CD4-positive, CD25-positive, alpha-beta regulatory T cell (primary cell): ENCODE data around the gene SCAPER. TPM values are rescaled to one million over a fixed set of nuclear protein-coding genes. Genes with fewer than 3 reads are reported as not detected.

Experiments
- ATAC-seq, 2 donors: fragments of 150-1000 bp; cut with Tn5 transposase; one replicate each; pipeline ENCODE4 v1.10.0; 2021; ENCODE audit warnings: low read depth in 2 of 2, moderate number of reproducible peaks in 2 of 2, moderate library complexity in 1 of 2
- DNase-seq, 3 donors: peaks; one replicate each; pipeline versions ENCODE4 v3.0.0 to v3.0.0-alpha.2; 2012 to 2022; ENCODE audit warnings: mixed read lengths in 1 of 3
- H3K27ac ChIP-seq: one replicate; pipeline ENCODE4 v1.7.0; 2013; ENCODE audit warnings: mild to moderate bottlenecking, low read length; ENCODE audit not compliant: insufficient read depth, poor library complexity, severe bottlenecking
- H3K27me3 ChIP-seq: one replicate; pipeline ENCODE4 v1.7.0; 2013; ENCODE audit warnings: low read length; ENCODE audit not compliant: control insufficient read depth, insufficient read depth
- H3K36me3 ChIP-seq: one replicate; pipeline ENCODE4 v1.7.0; 2013; ENCODE audit warnings: mild to moderate bottlenecking, low read length, moderate library complexity; ENCODE audit not compliant: control insufficient read depth, insufficient read depth
- H3K4me1 ChIP-seq: 2 replicates; pipeline ENCODE4 v1.7.0; 2013; ENCODE audit warnings: mild to moderate bottlenecking, low read length; ENCODE audit not compliant: insufficient read depth, control insufficient read depth, poor library complexity, severe bottlenecking
- H3K4me3 ChIP-seq: one replicate; pipeline ENCODE4 v1.7.0; 2013; ENCODE audit warnings: low read depth, mild to moderate bottlenecking, low read length, moderate library complexity
- H3K9me3 ChIP-seq, 2 experiments: 1 replicate in 1 of 2; 2 replicates in 1 of 2; pipeline ENCODE4 v1.7.0; 2013; ENCODE audit warnings: low read length in 2 of 2, mild to moderate bottlenecking in 1 of 2, moderate library complexity in 1 of 2; ENCODE audit not compliant: control insufficient read depth in 2 of 2
- H3K27ac Mint-ChIP-seq, 3 donors: one replicate each; pipeline ENCODE4 v1.8.0; 2020 to 2022; ENCODE audit warnings: mild to moderate bottlenecking in 3 of 3, mixed read lengths in 3 of 3, moderate library complexity in 2 of 3
- H3K27me3 Mint-ChIP-seq: one replicate; pipeline ENCODE4 v1.8.0; 2022; ENCODE audit warnings: mild to moderate bottlenecking, mixed read lengths
- H3K36me3 Mint-ChIP-seq: one replicate; pipeline ENCODE4 v1.8.0; 2020; ENCODE audit warnings: mixed read lengths
- H3K4me1 Mint-ChIP-seq, 4 donors: one replicate each; pipeline ENCODE4 v1.8.0; 2020 to 2022; ENCODE audit warnings: mixed read lengths in 4 of 4, mild to moderate bottlenecking in 1 of 4
- H3K4me3 Mint-ChIP-seq, 4 donors: one replicate each; pipeline ENCODE4 v1.8.0; 2020 to 2022; ENCODE audit warnings: mild to moderate bottlenecking in 4 of 4, mixed read lengths in 4 of 4, moderate library complexity in 3 of 4
- H3K9me3 Mint-ChIP-seq, 7 donors: one replicate each; pipeline ENCODE4 v1.8.0; 2020 to 2022; ENCODE audit warnings: mixed read lengths in 7 of 7, mild to moderate bottlenecking in 3 of 7, moderate library complexity in 2 of 7
- polyA plus RNA-seq, 4 donors: library from polyadenylated mRNA; unstranded; fragments of 300-500 nt; fragmentation: Illumina TruSeq; gene quantifications; one replicate each; pipeline ENCODE4 v1.2.3, GENCODE V29; 2021
- total RNA-seq: library from RNA; stranded (reverse); gene quantifications from one replicate; pipeline ENCODE4 v1.2.3, GENCODE V29; 2022

Gene SCAPER
- total and polyA plus RNA-seq, 5 donors from 2014 or later: 13.2 to 38.1 (median 14.5) TPM

DNA sequence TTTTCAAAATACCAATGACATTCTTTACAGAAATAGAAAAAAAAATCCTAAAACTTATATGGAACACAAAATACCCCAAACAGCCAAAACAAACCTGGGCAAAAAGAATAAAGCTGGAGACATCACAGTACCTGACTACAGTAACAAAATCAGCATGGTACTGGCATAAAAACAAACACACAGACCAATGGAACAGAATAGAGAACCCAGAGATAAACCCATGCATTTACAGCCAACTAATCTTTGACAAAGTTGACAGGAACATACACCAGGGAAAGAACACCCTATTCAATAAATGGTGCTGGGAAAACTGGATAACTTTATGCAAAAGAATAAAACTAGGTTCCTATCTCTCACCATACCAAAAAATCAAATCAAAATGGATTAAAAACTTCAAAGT lies 36.4 kb downstream of the SCAPER start:
- Histone ChIP-seq H3K4me1 (peaks cover 4% of the 10 kb centered on the region), H3K27me3 (no peaks in the 10 kb centered on the region), H3K36me3 (no peaks in the 10 kb centered on the region), H3K9me3 (no peaks in the 10 kb centered on the region), H3K27ac (no peak overlapping the region), H3K4me3 (no peak overlapping the region)
- Mint-ChIP-seq H3K4me3 (no peak overlapping the region), H3K27ac (no peak overlapping the region), H3K36me3 (no peaks in the 10 kb centered on the region), H3K27me3 (no peaks in the 10 kb centered on the region), H3K9me3 (peaks cover 0 to 2% (median 0%) of the 10 kb centered on the region in 7 donors), H3K4me1 (peaks cover 16 to 37% (median 30%) of the 10 kb centered on the region in 4 donors)
- DNase-seq (no peak), ATAC-seq (no peak)

DNA sequence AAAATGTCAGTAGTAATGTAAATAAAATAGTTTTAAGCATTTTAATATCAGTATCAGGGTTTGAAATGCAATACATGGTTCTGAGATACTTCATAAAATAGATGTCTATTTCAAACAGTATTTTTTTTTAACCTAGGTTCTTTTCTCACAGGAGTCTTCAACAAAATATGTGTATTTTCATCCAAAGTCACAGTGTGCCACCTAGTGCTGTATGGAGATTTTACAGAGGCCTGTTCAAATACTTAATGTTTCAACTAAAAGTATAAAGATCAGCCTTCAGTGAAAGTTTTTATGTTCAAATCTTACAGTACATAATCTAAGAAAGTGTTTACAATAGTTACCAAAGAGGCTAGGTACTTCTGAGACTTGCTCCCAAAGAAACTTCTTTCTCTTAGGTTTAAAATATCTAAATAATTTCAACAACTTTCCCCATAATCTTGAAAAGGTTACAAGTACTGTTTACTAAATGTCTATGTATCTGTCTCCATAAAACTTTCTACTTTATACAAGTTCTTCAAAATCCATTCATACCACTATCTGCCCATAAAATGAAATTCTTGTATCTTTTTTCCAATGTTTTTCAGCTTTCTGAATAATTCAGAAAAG lies 38.3 kb downstream of the SCAPER start:
- H3K27ac ChIP-seq: no peak overlapping the region
- no peaks in the 10 kb centered on the region for H3K4me1 ChIP-seq
- DNase-seq (peak in 2 of 3 donors; percentile 15 to 49), ATAC-seq (no peak)
- no peak overlapping the region for H3K27ac Mint-ChIP-seq
- H3K36me3 ChIP-seq: no peaks in the 10 kb centered on the region
- H3K4me3 ChIP-seq: no peak overlapping the region
- no peaks in the 10 kb centered on the region for H3K27me3 ChIP-seq
- no peaks in the 10 kb centered on the region for H3K9me3 Mint-ChIP-seq
- H3K36me3 Mint-ChIP-seq: peaks cover 3% of the 10 kb centered on the region
- no peaks in the 10 kb centered on the region for H3K9me3 ChIP-seq
- H3K4me3 Mint-ChIP-seq: no peak overlapping the region
- peaks cover 16 to 43% (median 35%) of the 10 kb centered on the region in 4 donors for H3K4me1 Mint-ChIP-seq
- H3K27me3 Mint-ChIP-seq: no peaks in the 10 kb centered on the region

DNA sequence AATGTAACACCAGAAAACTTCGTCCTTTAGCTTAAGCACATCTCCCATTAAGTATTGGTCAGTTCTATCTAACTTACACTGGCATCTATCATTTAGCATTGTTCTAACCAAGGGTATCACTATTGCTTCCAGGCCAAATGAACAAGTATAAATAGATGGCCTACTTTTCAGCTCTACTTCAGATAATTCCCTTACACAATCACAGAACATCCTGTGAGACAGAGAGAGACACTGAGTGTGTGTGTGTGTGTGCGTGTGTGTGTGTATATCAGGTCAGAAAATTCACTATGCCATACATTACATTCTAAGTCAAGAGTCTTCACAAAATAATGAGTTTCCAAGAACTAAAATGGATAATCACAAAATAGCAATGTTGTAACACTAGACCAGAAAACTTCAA lies 39.1 kb downstream of the SCAPER start:
- peaks cover 5% of the 10 kb centered on the region for H3K36me3 Mint-ChIP-seq
- peak overlapping the region in 2 of 3 donors; percentile 2 to 58 for H3K27ac Mint-ChIP-seq
- H3K27me3 ChIP-seq: no peaks in the 10 kb centered on the region
- no peaks in the 10 kb centered on the region for H3K36me3 ChIP-seq
- peaks cover 18 to 48% (median 40%) of the 10 kb centered on the region in 4 donors for H3K4me1 Mint-ChIP-seq
- H3K27me3 Mint-ChIP-seq: no peaks in the 10 kb centered on the region
- H3K9me3 Mint-ChIP-seq: no peaks in the 10 kb centered on the region
- no peaks in the 10 kb centered on the region for H3K9me3 ChIP-seq
- H3K4me3 ChIP-seq: no peak overlapping the region
- peak overlapping the region in 1 of 4 donors; percentile 16 for H3K4me3 Mint-ChIP-seq
- ATAC-seq: no peak
- DNase-seq: peak in 1 of 3 donors; percentile 25
- H3K27ac ChIP-seq: no peak overlapping the region
- H3K4me1 ChIP-seq: no peaks in the 10 kb centered on the region

DNA sequence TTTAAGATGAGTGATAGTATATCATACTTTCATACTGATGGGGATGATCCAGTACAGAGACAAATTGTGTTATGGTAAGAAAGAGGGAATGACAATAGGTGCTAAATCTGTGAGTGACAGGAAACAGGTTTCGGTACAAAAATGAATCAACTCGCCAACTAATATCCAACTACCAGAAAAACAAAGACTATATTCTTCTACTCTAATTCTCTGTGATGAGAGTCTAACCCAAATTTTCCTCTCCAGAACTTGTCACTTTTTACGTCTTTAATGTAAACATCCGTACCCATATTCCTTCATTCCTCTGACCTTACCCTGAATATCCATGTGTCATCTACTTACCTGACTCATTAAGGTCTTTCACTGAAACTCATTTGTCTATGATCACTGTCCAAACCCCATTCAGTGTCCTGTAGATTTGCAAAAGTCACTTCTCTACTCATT lies 39.6 kb downstream of the SCAPER start:
- H3K9me3 ChIP-seq: no peaks in the 10 kb centered on the region
- peak in 1 of 3 donors; percentile 10 for DNase-seq
- Mint-ChIP-seq H3K9me3 (no peaks in the 10 kb centered on the region), H3K36me3 (peaks cover 5% of the 10 kb centered on the region), H3K27ac (peak overlapping the region in 2 of 3 donors; percentile 2 to 58), H3K4me1 (peaks cover 20 to 49% (median 43%) of the 10 kb centered on the region in 4 donors), H3K4me3 (peak overlapping the region in 1 of 4 donors; percentile 16), H3K27me3 (no peaks in the 10 kb centered on the region)
- H3K4me3 ChIP-seq: no peak overlapping the region
- no peaks in the 10 kb centered on the region for H3K4me1 ChIP-seq
- H3K36me3 ChIP-seq: no peaks in the 10 kb centered on the region
- H3K27ac ChIP-seq: no peak overlapping the region
- ATAC-seq: no peak
- H3K27me3 ChIP-seq: no peaks in the 10 kb centered on the region

DNA sequence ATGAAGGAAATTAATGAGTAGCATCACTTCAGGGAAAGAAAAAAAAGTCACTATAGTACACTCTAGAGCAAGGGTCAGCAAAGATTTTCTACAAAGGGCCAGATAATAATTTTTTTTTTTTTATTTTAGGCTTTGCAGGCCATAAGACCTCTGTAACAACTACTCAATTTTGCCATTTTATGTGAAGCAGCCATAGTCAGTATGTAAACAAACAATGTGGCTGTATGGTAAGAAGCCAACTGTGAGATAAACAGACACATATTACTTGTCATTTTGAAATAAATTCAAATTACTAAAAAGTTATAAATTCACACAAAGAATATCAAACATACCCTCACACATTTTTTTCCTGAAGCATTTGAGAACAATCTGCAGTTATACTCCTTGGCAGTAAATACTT lies 40.6 kb downstream of the SCAPER start:
- DNase-seq (no peak), ATAC-seq (no peak)
- Mint-ChIP-seq H3K36me3 (peaks cover 5% of the 10 kb centered on the region), H3K27ac (no peak overlapping the region), H3K9me3 (no peaks in the 10 kb centered on the region), H3K27me3 (no peaks in the 10 kb centered on the region), H3K4me1 (peaks cover 15 to 49% (median 40%) of the 10 kb centered on the region in 4 donors), H3K4me3 (no peak overlapping the region)
- Histone ChIP-seq H3K4me3 (no peak overlapping the region), H3K4me1 (no peaks in the 10 kb centered on the region), H3K27me3 (no peaks in the 10 kb centered on the region), H3K9me3 (no peaks in the 10 kb centered on the region), H3K27ac (no peak overlapping the region), H3K36me3 (no peaks in the 10 kb centered on the region)

DNA sequence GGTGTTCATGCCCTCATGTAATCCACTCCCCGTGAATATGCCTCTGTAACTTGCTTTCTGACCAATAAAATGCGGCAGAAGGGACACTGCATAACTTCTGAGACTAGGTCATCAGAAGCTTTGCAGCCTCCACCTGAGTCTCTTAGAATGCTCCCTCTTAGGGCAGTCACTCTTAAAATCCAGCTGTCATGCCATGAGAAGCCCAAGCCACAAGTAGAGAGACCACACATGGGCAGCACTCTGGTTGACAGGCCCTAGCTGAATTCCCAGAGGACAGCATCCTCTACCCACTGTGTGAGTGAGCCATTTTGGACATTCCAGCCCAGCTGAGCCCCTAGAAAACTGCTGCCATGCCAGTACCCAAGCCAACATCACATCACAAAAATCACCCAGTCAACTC lies 41.4 kb downstream of the SCAPER start:
- ATAC-seq (no peak), DNase-seq (no peak)
- Mint-ChIP-seq H3K27me3 (no peaks in the 10 kb centered on the region), H3K4me1 (peaks cover 22 to 42% (median 37%) of the 10 kb centered on the region in 4 donors), H3K9me3 (no peaks in the 10 kb centered on the region), H3K4me3 (no peak overlapping the region), H3K27ac (peak overlapping the region in 1 of 3 donors; percentile 26), H3K36me3 (peaks cover 5% of the 10 kb centered on the region)
- Histone ChIP-seq H3K27ac (no peak overlapping the region), H3K4me1 (no peaks in the 10 kb centered on the region), H3K9me3 (no peaks in the 10 kb centered on the region), H3K36me3 (no peaks in the 10 kb centered on the region), H3K4me3 (no peak overlapping the region), H3K27me3 (no peaks in the 10 kb centered on the region)

DNA sequence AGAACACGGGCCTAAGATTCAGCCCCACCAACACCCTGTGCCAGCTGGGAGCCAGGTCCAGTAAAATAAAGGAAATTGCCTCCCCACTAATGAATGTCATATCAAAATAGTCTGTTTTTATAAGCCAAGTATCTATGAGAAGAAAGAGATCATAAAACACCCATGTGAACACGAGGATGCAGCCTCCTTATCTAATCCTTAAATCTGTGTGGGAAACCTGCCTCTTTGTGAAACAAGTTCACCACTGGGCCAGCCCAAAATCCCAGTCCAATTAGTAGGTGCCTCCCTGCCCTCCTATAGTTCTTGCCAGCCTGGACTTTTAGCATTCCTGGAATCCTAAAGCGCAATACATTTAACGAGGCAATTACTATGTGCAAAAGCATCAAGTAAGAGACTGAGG lies 42.0 kb downstream of the SCAPER start:
- Histone ChIP-seq H3K4me1 (no peaks in the 10 kb centered on the region), H3K27me3 (no peaks in the 10 kb centered on the region), H3K9me3 (no peaks in the 10 kb centered on the region), H3K4me3 (no peak overlapping the region), H3K27ac (no peak overlapping the region), H3K36me3 (no peaks in the 10 kb centered on the region)
- ATAC-seq: no peak
- Mint-ChIP-seq H3K27me3 (no peaks in the 10 kb centered on the region), H3K27ac (peak overlapping the region in 1 of 3 donors; percentile 54), H3K4me1 (peaks cover 25 to 42% (median 38%) of the 10 kb centered on the region in 4 donors), H3K4me3 (no peak overlapping the region), H3K9me3 (peaks cover 0 to 2% (median 0%) of the 10 kb centered on the region in 7 donors), H3K36me3 (peaks cover 5% of the 10 kb centered on the region)
- DNase-seq: no peak

DNA sequence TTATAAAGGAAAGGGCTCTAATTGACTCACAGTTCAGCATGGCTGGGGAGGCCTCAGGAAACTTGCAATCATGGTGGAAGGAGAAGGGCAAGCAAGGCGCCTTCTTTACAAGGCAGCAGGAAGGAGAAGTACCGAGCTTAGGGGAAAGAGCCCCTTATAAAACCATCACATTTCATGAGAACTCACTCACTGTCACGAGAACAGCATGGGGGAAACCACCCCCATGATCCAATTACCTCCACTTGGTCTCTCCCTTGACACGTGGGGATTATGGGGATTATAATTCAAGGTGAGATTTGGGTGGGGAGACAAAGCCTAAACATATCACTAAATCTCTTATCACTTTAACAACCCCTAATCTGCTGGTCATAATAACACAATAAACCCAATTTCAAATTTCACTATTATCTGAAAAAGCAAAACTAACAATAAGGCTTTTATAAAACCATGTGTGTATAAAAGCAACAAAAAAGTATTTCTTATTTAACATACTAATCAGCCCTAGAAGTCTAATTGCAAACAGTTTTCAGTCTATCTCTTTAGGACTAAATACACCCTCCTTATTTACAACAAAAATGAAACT lies 43.2 kb downstream of the SCAPER start:
- Histone ChIP-seq H3K4me3 (no peak overlapping the region), H3K36me3 (no peaks in the 10 kb centered on the region), H3K4me1 (no peaks in the 10 kb centered on the region), H3K27ac (no peak overlapping the region), H3K27me3 (no peaks in the 10 kb centered on the region), H3K9me3 (no peaks in the 10 kb centered on the region)
- Mint-ChIP-seq H3K4me1 (peaks cover 25 to 42% (median 30%) of the 10 kb centered on the region in 4 donors), H3K4me3 (no peak overlapping the region), H3K9me3 (peaks cover 0 to 2% (median 0%) of the 10 kb centered on the region in 7 donors), H3K27me3 (no peaks in the 10 kb centered on the region), H3K27ac (peak overlapping the region; percentile 62 to 64 (median 63)), H3K36me3 (peaks cover 7% of the 10 kb centered on the region)
- ATAC-seq (no peak), DNase-seq (no peak)
